ENCODE measurements around the gene VASN. TPM values are rescaled to one million over a fixed set of nuclear protein-coding genes. Genes with fewer than 3 reads are reported as not detected.

Gene VASN
- total RNA-seq, 4 donors from 2014 or later: 3.6 to 49.0 (median 19.9) TPM

- DNase-seq: no peak
- no peak overlapping the region for H3K4me3 ChIP-seq
- intact Hi-C loops (cut with DNase I; ENCODE audit: low total_unique reads): no loop called here
- no peaks in the 10 kb centered on the region for H3K27me3 ChIP-seq
- H3K9me3 ChIP-seq: no peaks in the 10 kb centered on the region
- peaks cover 0 to 37% of the 10 kb centered on the region in 2 donors for H3K4me1 ChIP-seq
- peak overlapping the region; percentile 96 to 97 for H3K27ac ChIP-seq
- no peaks in the 10 kb centered on the region for H3K36me3 ChIP-seq
- TF ChIP-seq POLR2A (IDR thresholded peaks at IDR 0.05): no peak
- no peak for TF ChIP-seq CTCF (IDR thresholded peaks at IDR 0.05)
These were observed 7.5 kb downstream of the VASN start for GRCh38 chr16:4378999-4379690.

- peak overlapping the region; percentile 45 to 46 for H3K27ac ChIP-seq
- intact Hi-C loops (cut with DNase I; ENCODE audit: low total_unique reads): no loop called here
- TF ChIP-seq CTCF (IDR thresholded peaks at IDR 0.05): no peak
- TF ChIP-seq POLR2A (IDR thresholded peaks at IDR 0.05): no peak
- no peaks in the 10 kb centered on the region for H3K9me3 ChIP-seq
- DNase-seq: no peak
- H3K4me3 ChIP-seq: no peak overlapping the region
- H3K36me3 ChIP-seq: no peaks in the 10 kb centered on the region
- peaks cover 0 to 30% of the 10 kb centered on the region in 2 donors for H3K4me1 ChIP-seq
- H3K27me3 ChIP-seq: no peaks in the 10 kb centered on the region
These were observed 8.7 kb downstream of the VASN start for GRCh38 chr16:4380119-4381063.

- intact Hi-C loops (cut with DNase I; ENCODE audit: low total_unique reads): no loop called here
- H3K9me3 ChIP-seq: no peaks in the 10 kb centered on the region
- TF ChIP-seq CTCF (IDR thresholded peaks at IDR 0.05) (no peak), POLR2A (IDR thresholded peaks at IDR 0.05) (no peak)
- no peak for DNase-seq
- peaks cover 0 to 29% of the 10 kb centered on the region in 2 donors for H3K4me1 ChIP-seq
- no peak overlapping the region for H3K27ac ChIP-seq
- no peaks in the 10 kb centered on the region for H3K27me3 ChIP-seq
- H3K4me3 ChIP-seq: no peak overlapping the region
- no peaks in the 10 kb centered on the region for H3K36me3 ChIP-seq
These were observed 9.7 kb downstream of the VASN start for GRCh38 chr16:4381072-4381934.

GRCh38 chr16:4381935-4382794 is 10.5 kb downstream of the VASN start:
- H3K27ac ChIP-seq: peak overlapping the region in 1 of 2 donors; percentile 68
- H3K4me1 ChIP-seq: peaks cover 0 to 25% of the 10 kb centered on the region in 2 donors
- no peak overlapping the region for H3K4me3 ChIP-seq
- DNase-seq: no peak
- no peaks in the 10 kb centered on the region for H3K9me3 ChIP-seq
- H3K27me3 ChIP-seq: no peaks in the 10 kb centered on the region
- TF ChIP-seq CTCF (IDR thresholded peaks at IDR 0.05): no peak
- TF ChIP-seq POLR2A (IDR thresholded peaks at IDR 0.05): no peak
- intact Hi-C loops (cut with DNase I; ENCODE audit: low total_unique reads): no loop called here
- no peaks in the 10 kb centered on the region for H3K36me3 ChIP-seq
